DMS153 treated with DMSO at 0.1 percent for 48 hours (cell line): ENCODE measurements around the gene RPL7L1.

Source experiments
- DNase-seq: peaks from one replicate; lab custom pipeline; 2025; ENCODE audit not compliant: unreplicated experiment; lab: John Stamatoyannopoulos, UW

Gene RPL7L1

GRCh38 chr6:42928986-42929820 is 49.8 kb downstream of the RPL7L1 start, which contains the start of gene CNPY3:
CNPY3 (plus strand) TSS chr6:42929480; CDS start chr6:42929571, 91 bp downstream.
- DNase-seq: peak; percentile 95

GRCh38 chr6:42929821-42930360 is 50.5 kb downstream of the RPL7L1 start:
- DNase-seq: no peak

- DNase-seq: no peak
Observed at GRCh38 chr6:42932412-42932811, 53.0 kb downstream of the RPL7L1 start.

GRCh38 chr6:42933205-42933604 is 53.8 kb downstream of the RPL7L1 start:
- no peak for DNase-seq

- DNase-seq: no peak
Observed at GRCh38 chr6:42935322-42935721, 55.9 kb downstream of the RPL7L1 start.

GRCh38 chr6:42936398-42936797 is 57.0 kb downstream of the RPL7L1 start:
- no peak for DNase-seq

- DNase-seq: no peak
Observed at GRCh38 chr6:42937548-42938427, 58.4 kb downstream of the RPL7L1 start.

- DNase-seq: no peak
Observed at GRCh38 chr6:42938428-42938796, 59.0 kb downstream of the RPL7L1 start.

GRCh38 chr6:42938987-42939809 is 59.8 kb downstream of the RPL7L1 start:
- DNase-seq: no peak
